IPS-11a (cell line): ENCODE data around the gene SLC1A3.

Source experiments
- H3K4me3 ChIP-seq: one replicate; pipeline ENCODE4 v1.5.1; 2013; ENCODE audit warnings: low read depth, low read length, control low read depth

The SLC1A3 gene

GRCh38 chr5:36710039-36710438 is 103.6 kb downstream of the SLC1A3 start:
- no peak overlapping the region for H3K4me3 ChIP-seq

- no peak overlapping the region for H3K4me3 ChIP-seq
Observed at GRCh38 chr5:36712706-36713105, 106.3 kb downstream of the SLC1A3 start.

- no peak overlapping the region for H3K4me3 ChIP-seq
Observed at GRCh38 chr5:36713541-36713940, 107.1 kb downstream of the SLC1A3 start.

GRCh38 chr5:36717131-36717695 is 110.8 kb downstream of the SLC1A3 start:
- H3K4me3 ChIP-seq: no peak overlapping the region

GRCh38 chr5:36719282-36719681 is 112.9 kb downstream of the SLC1A3 start:
- no peak overlapping the region for H3K4me3 ChIP-seq

GRCh38 chr5:36720688-36721087 is 114.3 kb downstream of the SLC1A3 start:
- H3K4me3 ChIP-seq: no peak overlapping the region

GRCh38 chr5:36721664-36722235 is 115.3 kb downstream of the SLC1A3 start:
- H3K4me3 ChIP-seq: no peak overlapping the region

- no peak overlapping the region for H3K4me3 ChIP-seq
Observed at GRCh38 chr5:36722900-36723299, 116.5 kb downstream of the SLC1A3 start.

GRCh38 chr5:36723912-36724311 is 117.5 kb downstream of the SLC1A3 start:
- no peak overlapping the region for H3K4me3 ChIP-seq

GRCh38 chr5:36724467-36725332 is 118.3 kb downstream of the SLC1A3 start:
- H3K4me3 ChIP-seq: no peak overlapping the region

- H3K4me3 ChIP-seq: no peak overlapping the region
Observed at GRCh38 chr5:36726317-36726716, 119.9 kb downstream of the SLC1A3 start.

GRCh38 chr5:36726767-36727166 is 120.4 kb downstream of the SLC1A3 start:
- H3K4me3 ChIP-seq: no peak overlapping the region

GRCh38 chr5:36728697-36729543 is 122.5 kb downstream of the SLC1A3 start:
- no peak overlapping the region for H3K4me3 ChIP-seq

GRCh38 chr5:36730537-36731216 is 124.3 kb downstream of the SLC1A3 start:
- H3K4me3 ChIP-seq: no peak overlapping the region

GRCh38 chr5:36733183-36733582 is 126.8 kb downstream of the SLC1A3 start:
- no peak overlapping the region for H3K4me3 ChIP-seq

- H3K4me3 ChIP-seq: no peak overlapping the region
Observed at GRCh38 chr5:36734422-36734821, 128.0 kb downstream of the SLC1A3 start.

- H3K4me3 ChIP-seq: no peak overlapping the region
Observed at GRCh38 chr5:36735891-36736290, 129.5 kb downstream of the SLC1A3 start.
